Lung (tissue), 12 donors: ENCODE measurements around the gene MYCBP. TPM values are rescaled to one million over a fixed set of nuclear protein-coding genes. Genes with fewer than 3 reads are reported as not detected.
"Not testable (repeated sequence)": the region's sequence is repeated elsewhere in the genome, so short reads cannot be mapped to it uniquely, and the experiment has no call there.

ENCODE experiments used
- ATAC-seq: fragments of 200-7000 bp; cut with Tn5 transposase; one replicate; pipeline ENCODE4 v1.9.1; 2020; ENCODE audit warnings: moderate number of reproducible peaks; ENCODE audit not compliant: insufficient read depth, low FRiP score
- DNase-seq, 3 donors: peaks; one replicate each; pipeline ENCODE4 v3.0.0-alpha.2; 2013 to 2017
- H3K27ac ChIP-seq, 2 donors: one replicate each; pipeline ENCODE4 v1.5.1; 2013; ENCODE audit warnings: mild to moderate bottlenecking in 2 of 2, moderate library complexity in 2 of 2, control low read depth in 1 of 2, inconsistent platforms in 1 of 2, low read depth in 1 of 2, low read length in 1 of 2
- H3K27me3 ChIP-seq, 3 donors: one replicate each; pipeline ENCODE4 v1.5.1; 2013; ENCODE audit warnings: low read length in 2 of 3; ENCODE audit not compliant: control insufficient read depth in 3 of 3, insufficient read depth in 3 of 3
- H3K36me3 ChIP-seq, 4 donors: one replicate each; pipeline ENCODE4 v1.5.1; 2013; ENCODE audit warnings: low read length in 4 of 4, mild to moderate bottlenecking in 1 of 4, moderate library complexity in 1 of 4; ENCODE audit not compliant: control insufficient read depth in 4 of 4, insufficient read depth in 4 of 4
- H3K4me1 ChIP-seq, 5 donors: one replicate each; pipeline ENCODE4 v1.5.1; 2013; ENCODE audit warnings: low read length in 5 of 5, mild to moderate bottlenecking in 2 of 5, moderate library complexity in 1 of 5; ENCODE audit not compliant: control insufficient read depth in 5 of 5, insufficient read depth in 5 of 5
- H3K4me3 ChIP-seq: one replicate; pipeline ENCODE4 v1.5.1; 2013; ENCODE audit warnings: mild to moderate bottlenecking, control low read depth, moderate library complexity
- H3K9ac ChIP-seq, 2 donors: one replicate each; pipeline ENCODE4 v1.5.1; 2013; ENCODE audit warnings: low read length in 2 of 2, control low read depth in 1 of 2; ENCODE audit not compliant: insufficient read depth in 1 of 2
- H3K9me3 ChIP-seq, 4 donors: one replicate each; pipeline ENCODE4 v1.5.1; 2013; ENCODE audit warnings: low read length in 3 of 4, mild to moderate bottlenecking in 1 of 4, moderate library complexity in 1 of 4; ENCODE audit not compliant: control insufficient read depth in 4 of 4, insufficient read depth in 3 of 4
- WGBS, 2 donors: extraction: QIAGEN DNeasy Blood & Tissue Kit; methylation state at CpG; one replicate each; pipeline ENCODE4 v1.1.7; 2013; 5-methylcytosine and 5-hydroxymethylcytosine counted together
- polyA plus RNA-seq, 2 donors: library from polyadenylated mRNA; stranded (reverse); fragments of 200-250 nt; gene quantifications; one replicate each; pipeline ENCODE4 v1.2.1, GENCODE V29; 2013
- total RNA-seq, 2 donors: library from RNA; depleted of rRNA in 1 of 2; stranded (reverse); fragments of >200 nt in 1 of 2; gene quantifications; one replicate each; pipeline ENCODE4 v1.2.1, GENCODE V29; 2014 to 2021
- TF ChIP-seq, protein P1 (sequence below): IDR thresholded peaks from 2 replicates; pipeline ENCODE4 v1.5.1; 2012; ENCODE audit warnings: mild to moderate bottlenecking; ENCODE audit errors: control extremely low read depth, extremely low read depth
- donor health status: control.
- donor health status: control.
- donor health status: Bipolar disorder and iron deficiency.
- donor health status: healthy.
- donor health status: DM: yes; HTN: yes; CAD: no.

Gene MYCBP
- total and polyA plus RNA-seq, 4 donors = 11.2 to 26.6 (median 13.9) TPM

DNA sequence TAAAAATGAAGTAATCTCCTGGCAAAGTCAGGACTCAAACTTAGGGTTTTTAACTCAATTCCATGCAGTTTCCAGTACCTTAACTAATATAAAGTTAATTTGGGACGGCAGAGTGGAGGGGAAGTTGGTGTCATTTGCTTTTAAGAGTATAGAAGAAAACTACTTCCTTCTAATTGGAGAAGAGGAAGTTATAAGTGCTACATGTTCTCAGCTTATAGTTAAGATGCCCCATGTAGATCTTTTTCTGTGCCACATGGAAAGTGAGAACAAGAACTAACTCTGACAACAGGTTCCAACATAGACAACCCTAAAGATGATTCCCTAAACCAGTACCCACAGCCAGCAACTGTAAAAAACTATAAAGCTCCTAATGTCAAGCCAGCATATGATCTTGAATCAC lies 25.1 kb downstream of the MYCBP start:
- WGBS, 2 donors = 26 to 51% methylated on average over 1 of the region's 1 CpG
- TF ChIP-seq, protein P1, sequence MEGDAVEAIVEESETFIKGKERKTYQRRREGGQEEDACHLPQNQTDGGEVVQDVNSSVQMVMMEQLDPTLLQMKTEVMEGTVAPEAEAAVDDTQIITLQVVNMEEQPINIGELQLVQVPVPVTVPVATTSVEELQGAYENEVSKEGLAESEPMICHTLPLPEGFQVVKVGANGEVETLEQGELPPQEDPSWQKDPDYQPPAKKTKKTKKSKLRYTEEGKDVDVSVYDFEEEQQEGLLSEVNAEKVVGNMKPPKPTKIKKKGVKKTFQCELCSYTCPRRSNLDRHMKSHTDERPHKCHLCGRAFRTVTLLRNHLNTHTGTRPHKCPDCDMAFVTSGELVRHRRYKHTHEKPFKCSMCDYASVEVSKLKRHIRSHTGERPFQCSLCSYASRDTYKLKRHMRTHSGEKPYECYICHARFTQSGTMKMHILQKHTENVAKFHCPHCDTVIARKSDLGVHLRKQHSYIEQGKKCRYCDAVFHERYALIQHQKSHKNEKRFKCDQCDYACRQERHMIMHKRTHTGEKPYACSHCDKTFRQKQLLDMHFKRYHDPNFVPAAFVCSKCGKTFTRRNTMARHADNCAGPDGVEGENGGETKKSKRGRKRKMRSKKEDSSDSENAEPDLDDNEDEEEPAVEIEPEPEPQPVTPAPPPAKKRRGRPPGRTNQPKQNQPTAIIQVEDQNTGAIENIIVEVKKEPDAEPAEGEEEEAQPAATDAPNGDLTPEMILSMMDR = no peak
- peak overlapping the region in 1 of 2 donors; percentile 13 for H3K9ac ChIP-seq

DNA sequence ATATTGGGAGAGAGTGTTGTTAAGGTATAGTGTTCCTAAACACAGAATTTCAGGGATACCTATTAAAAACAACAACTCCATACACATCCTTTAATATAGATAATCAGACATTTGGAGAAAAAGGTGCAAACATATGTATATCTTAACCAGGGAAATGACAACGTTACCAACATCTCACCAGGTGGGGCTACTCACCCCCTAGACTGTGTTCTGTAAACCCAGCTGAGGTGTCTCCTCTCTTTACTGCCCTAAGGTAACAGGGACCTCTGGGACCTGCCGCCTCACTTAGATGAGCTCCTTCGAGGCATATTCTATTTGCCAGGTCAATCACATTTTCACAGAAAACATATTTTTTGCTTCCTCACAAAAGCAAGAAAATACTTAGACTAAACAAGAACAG lies 26.9 kb downstream of the MYCBP start:
- ATAC-seq (no peak), DNase-seq (no peak)
- Histone ChIP-seq H3K27ac (no peak overlapping the region), H3K4me1 (peaks cover 0 to 2% (median 0%) of the 10 kb centered on the region in 5 donors), H3K9me3 (no peaks in the 10 kb centered on the region), H3K36me3 (peaks cover 9 to 31% (median 21%) of the 10 kb centered on the region in 4 donors), H3K27me3 (no peaks in the 10 kb centered on the region), H3K4me3 (no peak overlapping the region), H3K9ac (no peak overlapping the region)
- TF ChIP-seq, protein P1 = no peak
- 80 to 96% methylated on average over 3 of the region's 3 CpGs for WGBS, 2 donors

More for the DNA sequence above, 25.1 kb downstream of the MYCBP start:
- Histone ChIP-seq H3K27ac (no peak overlapping the region), H3K27me3 (no peaks in the 10 kb centered on the region), H3K4me3 (no peak overlapping the region), H3K4me1 (peaks cover 0 to 2% (median 0%) of the 10 kb centered on the region in 5 donors), H3K9me3 (no peaks in the 10 kb centered on the region), H3K36me3 (peaks cover 9 to 34% (median 26%) of the 10 kb centered on the region in 4 donors)
- ATAC-seq (no peak), DNase-seq (no peak)

DNA sequence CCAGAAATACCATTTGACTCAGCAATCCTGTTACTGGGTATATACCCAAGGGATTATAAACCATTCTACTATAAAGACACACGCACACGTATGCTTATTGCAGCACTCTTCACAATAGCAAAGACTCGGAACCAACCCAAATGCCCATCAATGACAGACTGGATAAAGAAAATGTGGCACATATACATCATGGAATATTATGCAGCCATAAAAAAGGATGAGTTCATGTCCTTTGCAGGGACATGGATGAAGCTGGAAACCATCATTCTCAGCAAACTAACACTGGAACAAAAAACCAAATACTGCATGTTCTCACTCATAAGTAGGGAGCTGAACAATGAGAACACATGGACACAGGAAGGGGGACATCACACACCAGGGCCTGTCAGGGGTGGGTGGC lies 28.1 kb downstream of the MYCBP start:
- H3K4me1 ChIP-seq, DNase-seq, H3K27me3 ChIP-seq, H3K27ac ChIP-seq, H3K9ac ChIP-seq, ATAC-seq, H3K9me3 ChIP-seq, H3K4me3 ChIP-seq: not testable (repeated sequence)
- 99 to 100% methylated on average over 3 of the region's 3 CpGs for WGBS, 2 donors
- H3K36me3 ChIP-seq = peaks cover 9 to 31% (median 16%) of the 10 kb centered on the region in 4 donors

DNA sequence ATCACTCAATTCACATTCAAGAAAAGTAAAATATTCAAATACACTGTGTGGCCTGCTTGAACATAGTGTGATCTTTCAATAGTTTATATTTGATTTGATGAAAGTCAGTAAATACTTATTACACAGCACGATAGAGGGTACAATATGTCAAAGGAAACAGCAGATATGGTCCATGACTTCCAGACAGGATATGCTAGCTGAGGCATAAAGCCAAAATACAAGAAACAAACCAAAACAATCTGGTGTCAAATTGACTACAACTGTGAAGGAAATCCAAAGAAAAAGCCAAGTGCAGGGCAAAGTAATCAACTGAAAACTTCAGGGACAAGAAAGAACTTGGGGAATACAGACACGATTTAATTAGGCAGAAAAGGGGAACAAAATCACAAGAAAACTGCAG lies 32.9 kb downstream of the MYCBP start:
- Histone ChIP-seq H3K4me3 (no peak overlapping the region), H3K9me3 (no peaks in the 10 kb centered on the region), H3K9ac (no peak overlapping the region), H3K27ac (no peak overlapping the region), H3K36me3 (peaks cover 14 to 29% (median 20%) of the 10 kb centered on the region in 4 donors), H3K4me1 (peaks cover 0 to 6% (median 2%) of the 10 kb centered on the region in 5 donors), H3K27me3 (no peaks in the 10 kb centered on the region)
- TF ChIP-seq, protein P1 = no peak
- ATAC-seq (no peak), DNase-seq (peak in 2 of 3 donors; percentile 20 to 40)
- WGBS, 2 donors = 45 to 57% methylated on average over 2 of the region's 2 CpGs
